Ecto neural progenitor cell (in vitro differentiated cells): ENCODE data around the gene PXN.
"Not testable (repeated sequence)": the region's sequence is repeated elsewhere in the genome, so short reads cannot be mapped to it uniquely, and the experiment has no call there.

Experiments
- DNase-seq: peaks from one replicate; pipeline ENCODE4 v3.0.0-alpha.2; 2018; ENCODE audit warnings: low spot score

Gene PXN

DNA sequence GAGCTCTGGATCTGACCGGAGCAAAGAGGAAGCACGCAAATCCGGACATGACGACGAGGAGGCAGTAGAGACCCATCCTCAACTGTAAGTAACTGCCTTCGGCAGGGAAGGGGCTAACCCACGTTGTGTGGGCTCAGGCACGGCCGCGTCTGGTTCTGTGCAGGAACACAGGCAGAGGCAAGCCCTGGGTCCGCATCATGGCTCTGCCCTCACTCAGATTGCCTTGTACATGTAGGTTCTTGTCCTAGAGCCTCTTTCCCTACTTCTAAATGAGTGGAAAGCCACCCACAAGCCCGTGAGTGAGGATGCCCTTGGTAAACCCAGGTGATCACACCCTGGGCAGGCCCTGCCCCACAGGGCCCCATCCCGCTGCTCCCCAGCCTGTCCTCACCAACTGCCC lies 55.7 kb downstream of the PXN start:
- DNase-seq: no peak

DNA sequence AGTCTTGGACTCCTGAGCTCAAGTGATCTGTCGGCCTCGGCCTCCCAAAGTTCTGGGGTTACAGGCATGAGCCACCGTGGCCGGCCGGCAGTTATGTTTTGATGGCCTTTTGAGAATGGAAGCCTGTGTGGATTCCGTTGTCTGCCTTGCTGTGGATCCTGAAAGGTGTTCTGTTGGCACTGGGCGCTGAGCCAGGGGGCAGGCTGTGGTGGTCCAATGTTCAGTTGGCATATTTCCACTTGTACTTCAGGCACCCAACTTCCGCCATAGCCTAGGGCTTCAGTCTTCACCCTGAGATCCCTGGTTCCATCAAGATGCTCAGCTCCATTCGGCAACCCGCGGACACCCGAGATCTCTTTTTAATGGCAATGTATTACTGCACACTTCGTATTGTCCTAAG lies 58.3 kb downstream of the PXN start:
- no peak for DNase-seq

DNA sequence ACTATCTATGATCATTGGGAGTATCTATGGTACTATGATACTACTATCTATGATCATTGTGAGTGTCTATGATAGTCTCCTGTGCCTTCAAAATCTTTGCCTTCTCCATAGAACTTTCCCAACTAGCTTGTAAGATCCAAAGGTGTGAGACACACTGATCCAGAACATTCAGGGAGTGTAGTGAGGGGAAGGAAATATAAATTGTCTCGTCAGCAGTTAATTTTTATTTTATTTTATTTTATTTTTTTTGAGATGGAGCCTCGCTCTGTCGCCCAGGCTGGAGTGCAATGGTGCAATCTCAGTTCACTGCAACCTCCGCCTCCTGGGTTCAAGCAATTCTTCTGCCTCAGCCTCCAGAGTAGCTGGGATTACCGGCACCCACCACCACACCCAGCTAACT lies 58.7 kb downstream of the PXN start:
- DNase-seq: not testable (repeated sequence)

DNA sequence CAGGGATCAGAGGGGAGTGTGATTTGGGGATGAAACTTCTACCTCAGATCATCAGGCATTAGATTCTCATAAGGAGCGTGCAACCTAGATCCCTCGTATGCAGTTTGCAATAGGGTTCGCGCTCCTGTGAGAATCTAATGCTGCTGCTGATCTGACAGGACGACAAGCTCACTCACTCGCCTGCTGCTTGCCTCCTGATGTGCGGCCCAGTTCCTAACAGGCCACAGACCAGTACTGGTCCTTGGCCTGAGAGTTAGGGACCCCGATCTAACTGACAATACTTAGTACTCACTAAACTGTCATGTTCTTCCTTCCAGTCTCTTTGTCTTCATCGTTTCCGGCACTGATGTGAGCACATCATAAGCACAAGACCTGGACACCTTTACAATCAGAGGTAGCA lies 59.3 kb downstream of the PXN start:
- no peak for DNase-seq

DNA sequence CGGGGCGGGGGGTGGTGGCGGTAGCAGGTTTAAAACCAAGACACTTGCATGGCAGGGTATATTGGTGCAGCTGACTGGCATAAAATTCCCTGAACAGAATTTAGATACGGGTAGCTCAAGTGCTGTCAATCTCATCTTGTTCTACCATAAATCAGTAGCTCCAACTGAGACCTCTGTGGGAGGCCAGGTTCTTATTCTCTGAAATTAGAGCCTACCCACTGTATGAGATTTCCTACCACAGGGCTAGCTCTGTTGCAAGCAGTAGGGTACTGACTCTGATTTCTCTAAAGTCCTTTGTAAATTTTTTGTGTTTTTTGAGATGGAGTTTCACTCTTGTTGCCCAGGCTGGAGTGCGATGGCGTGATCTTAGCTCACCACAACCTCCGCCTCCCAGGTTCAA lies 61.4 kb downstream of the PXN start:
- DNase-seq: no peak

DNA sequence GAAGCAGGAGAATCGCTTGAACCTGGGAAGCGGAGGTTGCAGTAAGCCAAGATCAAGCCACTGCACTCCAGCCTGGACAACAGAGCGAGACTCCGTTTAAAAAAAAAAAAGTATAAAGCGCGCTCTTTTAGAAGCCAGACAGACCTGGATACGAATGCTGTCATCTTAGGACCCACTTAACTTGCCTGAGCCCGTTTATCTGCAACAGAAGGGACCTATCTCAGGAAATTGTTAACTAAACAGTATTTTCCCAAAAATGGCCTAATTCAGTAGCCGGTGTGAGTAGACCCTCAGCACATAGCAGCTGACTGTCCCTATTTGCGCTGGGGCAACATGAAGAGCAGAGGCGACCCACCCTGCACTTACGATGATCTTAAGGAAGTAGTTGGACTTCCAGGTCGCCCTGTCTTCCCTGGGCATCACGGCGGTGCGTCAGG lies 65.1 kb downstream of the PXN start:
- DNase-seq: no peak

DNA sequence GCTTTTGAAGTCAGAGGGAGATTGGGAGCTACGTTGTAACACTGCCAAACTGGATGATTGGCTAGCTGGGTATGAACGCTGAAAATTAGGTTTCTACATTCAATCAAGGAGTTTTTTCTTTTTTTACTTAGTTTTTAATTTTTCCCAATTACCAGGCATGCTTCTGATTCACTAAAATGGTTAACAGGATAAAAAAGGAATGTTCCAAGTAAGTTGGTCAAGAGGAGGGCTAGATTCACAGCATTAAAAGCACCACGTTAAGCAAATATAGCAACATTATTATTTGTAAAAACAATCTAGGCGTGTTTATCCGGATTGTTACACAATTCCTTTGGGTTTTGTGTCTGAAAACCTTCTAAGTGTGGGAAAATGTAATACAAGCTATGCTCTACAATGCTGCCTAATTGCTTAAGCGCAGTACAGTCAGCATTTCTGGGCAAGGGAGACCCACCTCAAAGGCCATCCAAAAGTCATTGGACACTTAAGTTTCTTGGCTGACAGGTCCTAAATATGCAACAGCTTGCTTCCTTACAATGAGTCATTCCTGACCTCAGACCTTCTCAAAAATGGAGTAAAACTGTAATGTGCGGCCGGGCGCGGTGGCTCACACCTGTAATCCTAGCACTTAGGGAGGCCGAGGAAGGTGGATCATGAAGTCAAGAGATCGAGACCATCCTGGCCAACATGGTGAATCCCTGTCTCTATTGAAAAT lies 65.8 kb downstream of the PXN start:
- no peak for DNase-seq

DNA sequence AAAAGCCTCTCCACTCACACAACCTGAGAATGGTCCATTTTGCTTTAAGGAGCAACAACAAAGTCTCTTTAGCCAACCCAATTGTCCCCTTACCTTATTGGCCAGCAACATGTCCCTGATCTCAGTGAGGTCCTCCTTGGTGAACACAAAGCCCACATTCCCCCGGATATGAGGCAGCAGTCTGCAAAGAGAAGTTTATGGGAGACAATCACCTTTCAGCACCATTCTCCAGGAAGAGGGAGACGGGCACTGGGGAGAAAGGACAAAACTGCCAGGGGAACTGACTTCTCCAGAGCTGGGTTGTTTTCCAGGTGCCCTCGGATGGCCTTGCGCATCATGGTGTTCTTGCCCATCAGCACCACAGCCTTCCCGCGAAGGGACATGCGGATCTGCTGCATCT lies 66.5 kb downstream of the PXN start:
- DNase-seq: no peak

DNA sequence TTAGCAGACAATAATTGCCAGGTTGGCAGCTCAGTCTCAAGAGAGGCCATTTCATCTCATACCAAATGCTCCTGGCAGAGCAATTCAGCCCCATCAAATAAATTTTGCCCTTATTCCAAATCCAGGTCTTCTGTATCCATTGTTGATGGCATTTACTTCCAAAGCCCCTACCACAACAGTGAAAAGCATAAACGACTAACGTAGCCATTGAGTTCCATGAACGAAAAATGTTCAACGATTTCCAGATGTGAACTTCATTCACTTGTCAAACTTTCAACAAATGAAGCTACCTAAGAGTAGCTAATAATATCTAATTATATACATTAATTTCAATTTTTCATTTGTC lies 68.0 kb downstream of the PXN start:
- DNase-seq: no peak

DNA sequence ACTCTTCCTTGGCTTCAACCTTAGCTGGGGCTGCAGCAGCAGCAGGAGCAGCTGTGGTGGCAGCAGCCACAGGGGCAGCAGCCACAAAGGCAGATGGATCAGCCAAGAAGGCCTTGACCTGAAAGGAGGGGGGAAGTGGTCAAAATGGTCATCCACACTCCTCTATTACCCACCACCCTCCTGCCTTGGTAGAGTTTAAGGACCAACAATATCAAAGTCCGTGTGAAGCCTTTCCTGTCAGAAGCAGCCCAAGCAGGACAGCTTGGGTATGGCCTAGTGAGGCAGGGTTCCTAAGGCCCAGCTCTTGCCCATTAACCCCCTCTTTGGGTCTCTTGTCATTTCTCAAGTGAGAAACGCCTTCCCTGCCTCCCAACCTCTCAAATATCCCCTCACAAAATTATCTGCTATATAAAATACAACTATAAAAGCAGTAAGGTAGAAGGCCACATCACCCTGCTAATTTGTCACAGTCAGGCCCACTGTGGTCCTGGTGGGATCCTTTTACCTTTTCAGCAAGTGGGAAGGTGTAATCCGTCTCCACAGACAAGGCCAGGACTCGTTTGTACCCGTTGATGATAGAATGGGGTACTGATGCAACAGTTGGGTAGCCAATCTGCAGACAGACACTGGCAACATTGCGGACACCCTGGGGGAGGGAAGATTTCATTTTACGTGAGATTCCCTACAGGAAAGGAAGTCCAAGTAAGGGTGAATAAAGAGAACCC lies 68.6 kb downstream of the PXN start:
- not testable (repeated sequence) for DNase-seq

DNA sequence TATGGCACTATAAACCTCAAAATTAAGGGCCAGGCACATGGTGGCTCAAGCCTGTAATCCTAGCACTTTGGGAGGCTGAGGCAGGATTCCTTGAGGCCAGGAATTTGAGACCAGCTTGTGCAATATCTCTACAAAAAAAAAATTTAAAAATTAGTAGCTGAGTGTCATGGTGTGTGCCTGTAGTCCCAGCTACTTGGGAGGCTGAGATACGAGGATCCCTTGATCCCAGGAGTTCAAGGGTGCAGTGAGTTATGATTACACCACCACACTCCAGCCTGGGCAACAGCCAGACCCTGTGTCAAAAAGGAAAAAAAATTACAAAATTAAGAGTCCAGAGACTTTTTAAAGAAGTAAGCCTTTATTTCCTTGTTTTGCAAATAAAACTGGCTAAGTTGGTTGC lies 69.2 kb downstream of the PXN start:
- DNase-seq: no peak

DNA sequence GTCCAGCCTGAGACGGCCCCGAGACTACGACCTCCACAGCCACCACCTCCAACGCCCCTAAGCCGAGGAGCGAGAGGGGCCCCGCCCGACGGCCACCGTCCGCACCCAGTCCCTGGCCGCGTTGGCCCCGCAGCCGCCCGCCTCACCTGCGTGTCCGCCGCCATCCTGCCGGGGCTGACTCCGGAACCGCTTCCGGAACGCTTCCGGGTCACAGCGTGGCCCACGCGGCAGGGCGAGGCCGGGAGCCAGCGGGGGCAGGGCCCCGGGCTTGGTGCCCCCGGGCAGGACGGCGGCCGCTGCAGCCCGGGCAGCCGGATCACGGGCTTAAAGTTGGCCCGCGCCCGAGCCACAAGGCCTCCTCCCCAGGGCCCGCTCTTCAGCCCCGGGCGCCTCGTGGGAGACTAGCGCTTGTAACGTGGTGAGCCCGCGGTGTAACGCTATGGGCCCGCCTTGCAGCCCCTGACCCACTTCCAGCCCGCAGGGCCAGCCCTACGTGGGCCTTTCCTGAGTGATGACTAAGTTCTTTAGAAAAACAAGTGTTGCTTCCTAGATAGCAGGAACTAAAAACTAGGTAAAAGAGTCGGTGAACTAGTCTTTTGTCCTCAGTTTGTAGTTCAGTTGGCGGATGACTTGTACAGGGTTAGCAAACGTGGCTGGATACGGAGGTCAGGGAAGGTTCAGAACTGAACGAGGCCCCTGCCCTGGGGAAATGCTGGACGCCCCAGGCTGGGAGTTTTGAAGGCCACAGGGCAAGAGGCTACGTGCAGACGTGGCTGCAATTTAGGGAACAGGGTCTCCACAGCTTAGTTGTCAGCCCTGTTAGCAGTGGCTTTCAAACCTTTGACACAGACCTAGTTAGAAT lies 70.8 kb downstream of the PXN start, which contains the start of gene GCN1:
GCN1 (minus strand) TSS at position 182 of the 862 bp plus-strand sequence; CDS start at position 164, 18 bp downstream.
- peak; percentile 93 for DNase-seq

DNA sequence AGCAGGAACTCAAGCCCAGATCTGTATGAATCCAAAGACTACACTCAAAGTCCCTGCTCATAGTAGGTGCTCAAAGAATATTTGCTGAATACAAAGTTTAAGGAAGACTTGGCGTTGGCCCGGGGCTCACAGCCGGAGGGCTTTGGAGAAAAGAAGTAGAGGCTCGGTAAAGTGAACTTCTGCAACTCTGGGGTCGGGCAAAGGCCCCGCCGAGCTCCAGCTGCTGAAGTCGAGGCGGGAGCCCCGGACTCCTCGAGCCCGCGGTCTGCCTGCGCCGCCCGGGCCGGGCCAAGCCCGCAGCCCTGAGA lies 71.3 kb downstream of the PXN start:
- DNase-seq: no peak

DNA sequence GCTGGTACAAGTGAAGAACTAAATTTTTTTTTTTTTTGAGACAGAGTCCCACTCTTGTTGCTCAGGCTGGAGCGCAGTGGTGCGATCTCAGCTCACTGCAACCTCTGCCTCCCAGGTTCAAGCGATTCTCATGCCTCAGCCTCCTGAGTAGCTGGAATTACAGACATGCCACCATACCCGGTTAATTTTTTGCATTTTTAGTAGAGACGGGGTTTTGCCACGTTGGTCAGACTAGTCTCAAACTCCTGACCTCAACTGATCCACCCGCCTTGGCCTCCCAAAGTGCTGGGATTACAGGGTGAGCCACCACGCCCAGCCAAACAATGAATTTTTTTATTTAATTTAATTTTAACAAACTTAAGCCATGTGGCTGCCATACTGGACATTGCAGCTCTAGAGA lies 72.2 kb downstream of the PXN start:
- DNase-seq: not testable (repeated sequence)

DNA sequence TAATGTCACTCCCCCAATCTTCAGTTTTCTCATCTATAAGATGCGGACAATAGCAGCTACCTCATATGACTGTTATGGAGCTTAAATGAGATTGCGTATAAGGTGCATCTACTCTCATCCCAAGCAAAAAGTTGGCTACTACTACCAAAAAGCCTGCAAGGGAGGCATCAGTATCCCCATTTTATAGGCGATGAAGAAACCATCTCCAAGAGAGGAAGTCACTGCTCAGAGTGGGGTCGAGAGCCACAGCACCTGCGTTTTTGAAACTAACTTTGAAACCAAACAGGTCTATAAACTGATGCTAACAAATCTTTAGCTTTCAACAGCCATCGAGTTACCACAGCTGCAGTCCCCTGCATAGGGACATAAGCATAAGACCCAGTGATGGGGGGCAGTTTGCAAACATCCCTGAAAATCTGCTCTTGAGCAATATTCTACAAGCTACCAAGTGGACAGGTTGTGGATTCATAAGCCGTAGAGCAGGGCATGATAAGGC lies 74.5 kb downstream of the PXN start:
- DNase-seq: no peak

DNA sequence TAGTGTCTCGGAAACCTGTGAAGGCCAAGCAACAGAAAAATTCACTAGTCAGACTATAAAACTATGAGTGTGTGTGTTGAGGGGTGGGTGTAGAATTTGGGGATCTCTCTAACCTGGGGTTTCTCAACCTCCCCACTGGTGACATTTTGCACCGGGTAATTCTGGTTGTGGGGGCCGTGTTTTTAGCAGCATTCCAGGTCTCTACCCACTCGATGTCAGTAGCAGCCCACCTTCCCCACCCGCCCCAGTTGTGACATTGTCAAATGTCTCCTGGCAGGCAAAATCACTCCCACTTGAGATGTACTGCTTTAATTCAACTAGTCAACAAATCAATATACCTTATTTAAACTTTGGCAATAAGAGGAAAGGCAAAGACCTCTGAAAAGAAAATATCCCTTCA lies 75.1 kb downstream of the PXN start:
- DNase-seq: no peak

DNA sequence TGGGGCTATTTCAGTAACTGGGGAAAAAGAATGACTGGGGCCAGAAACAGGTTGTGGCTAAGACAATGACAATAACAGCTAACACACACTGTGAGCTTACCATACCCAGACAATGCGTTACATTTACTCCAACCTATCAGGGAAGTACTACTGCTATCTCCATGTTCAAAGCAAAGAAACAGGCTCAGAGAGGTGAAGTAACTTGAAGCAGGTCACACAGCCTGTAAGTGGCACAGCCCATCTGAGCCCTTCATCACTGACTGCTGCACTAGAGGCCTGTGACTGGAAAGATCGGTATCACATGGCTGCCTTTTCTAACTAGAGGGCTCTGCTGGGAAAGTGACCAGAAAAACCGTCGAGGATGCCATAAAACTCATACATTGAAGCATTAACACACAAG lies 78.9 kb downstream of the PXN start:
- no peak for DNase-seq

DNA sequence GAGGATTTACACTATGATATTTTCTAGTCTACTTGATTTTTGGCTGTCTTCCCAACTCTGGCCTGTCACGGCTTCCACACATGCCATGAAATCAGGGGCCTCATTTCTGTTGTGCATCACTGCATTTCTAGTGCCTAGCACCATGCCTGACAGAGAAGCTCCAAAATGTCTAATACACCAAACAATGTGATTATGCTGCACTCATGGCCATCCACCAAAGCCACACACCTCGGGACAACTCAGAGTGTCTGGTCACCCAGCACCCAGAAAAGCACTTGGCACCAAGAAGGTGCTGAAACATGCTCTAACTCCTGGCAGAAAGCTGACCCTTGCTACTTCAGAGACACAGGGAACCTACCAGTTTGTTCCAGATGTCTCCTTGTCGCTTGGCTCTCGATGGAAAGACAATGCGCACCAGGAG lies 82.3 kb downstream of the PXN start:
- no peak for DNase-seq

DNA sequence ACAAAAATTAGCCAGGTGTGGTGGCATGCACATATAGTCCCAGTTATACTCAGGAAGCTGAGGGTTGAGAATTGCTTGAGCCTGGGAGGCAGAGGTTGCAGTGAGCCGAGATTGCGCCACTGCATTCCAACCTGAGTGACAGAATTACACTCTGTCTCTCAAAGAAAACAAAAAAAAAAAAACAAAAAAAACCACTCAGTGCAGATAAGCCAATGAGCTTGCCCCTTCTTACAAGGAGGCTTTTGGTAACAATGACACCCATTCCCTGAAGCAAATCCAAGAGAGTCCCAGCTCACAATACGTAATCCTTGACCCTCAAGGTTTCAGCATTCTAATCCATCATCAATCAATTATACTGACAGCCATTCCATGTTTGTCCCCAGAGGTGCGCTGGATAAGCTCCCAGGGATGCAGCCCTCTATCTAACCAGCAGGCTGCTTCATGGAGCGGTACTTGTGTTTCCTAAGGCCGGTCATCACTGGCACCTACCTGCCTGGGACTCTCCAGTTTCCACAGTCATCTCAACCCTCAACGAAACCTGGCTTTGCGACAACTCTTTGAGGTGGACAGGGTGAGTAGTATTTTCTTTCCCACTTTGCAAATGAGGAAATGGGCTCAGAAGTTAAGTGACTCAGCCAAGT lies 83.4 kb downstream of the PXN start:
- no peak for DNase-seq

DNA sequence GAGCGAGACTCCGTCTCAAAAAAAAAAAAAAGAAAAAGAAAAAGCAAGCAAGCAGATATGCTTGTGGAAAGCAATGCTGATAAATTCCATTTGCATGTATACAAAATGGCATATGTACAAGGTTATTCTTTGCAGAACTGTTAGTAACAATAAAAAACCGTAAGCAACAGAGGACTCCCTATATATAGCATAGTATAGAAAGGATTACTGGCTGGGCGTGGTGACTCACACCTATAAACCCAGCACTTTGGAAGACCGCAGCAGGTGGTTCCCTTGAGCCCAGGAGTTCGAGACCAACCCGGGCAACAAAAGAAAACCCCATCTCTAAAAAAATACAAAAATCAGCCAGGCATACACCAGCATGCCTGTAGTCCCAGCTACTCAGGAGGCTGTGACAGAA lies 84.6 kb downstream of the PXN start:
- no peak for DNase-seq

DNA sequence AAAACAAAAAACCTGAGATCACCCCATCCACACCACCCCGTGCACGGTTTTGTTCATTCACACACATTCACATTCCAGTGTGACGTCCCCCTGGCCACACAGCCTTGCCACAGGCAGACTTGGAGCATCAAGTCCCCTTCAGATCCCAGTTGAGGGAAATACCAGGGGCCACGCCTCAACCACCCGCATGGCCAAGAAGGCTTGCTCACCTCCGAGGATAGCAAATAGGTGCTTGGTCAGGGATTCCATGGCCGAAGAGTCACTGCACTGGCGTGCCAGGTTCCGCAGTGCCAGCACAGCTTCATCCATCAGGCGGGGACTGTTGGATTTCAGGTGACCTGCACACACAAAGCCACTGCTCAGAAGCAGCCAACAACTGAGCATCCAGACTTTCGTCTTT lies 90.0 kb downstream of the PXN start:
- DNase-seq: no peak

DNA sequence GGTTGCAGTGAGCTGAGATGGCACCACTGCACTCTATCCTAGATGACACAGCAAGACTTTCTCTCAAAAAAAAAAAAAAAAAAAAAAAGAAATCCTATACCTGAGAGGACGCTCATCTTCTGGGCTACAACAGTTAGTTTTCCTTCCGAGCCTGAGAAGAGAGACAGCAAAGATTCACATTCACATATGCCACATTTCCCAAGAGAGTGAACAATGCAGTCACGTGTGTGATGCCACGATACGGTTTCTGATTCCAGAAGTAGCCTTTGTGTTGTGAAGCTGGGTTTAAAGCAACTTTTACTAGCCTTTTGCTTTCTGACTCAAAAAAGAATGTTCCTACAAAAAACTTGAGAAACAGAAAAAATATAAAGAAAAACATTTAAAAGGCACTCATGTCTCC lies 90.5 kb downstream of the PXN start:
- DNase-seq: no peak
